ENCODE measurements around the gene TICAM1.
A peak's percentile ranks its signal among the peaks of the same experiment; 100 is the strongest.
"Not testable (repeated sequence)": the region's sequence is repeated elsewhere in the genome, so short reads cannot be mapped to it uniquely, and the experiment has no call there.

Gene TICAM1

GRCh38 chr19:4851551-4852290 lies 20.2 kb upstream of the TICAM1 start:
- Histone ChIP-seq H3K4me3 (no peak overlapping the region), H3K36me3 (peaks cover 86 to 100% (median 98%) of the 10 kb centered on the region in 11 experiments), H3K4me1 (peaks cover 0 to 29% (median 12%) of the 10 kb centered on the region in 10 experiments; a peak in 14 of 20 replicates), H4K20me1 (peaks cover 0 to 89% (median 8%) of the 10 kb centered on the region in 11 experiments; a peak in 12 of 22 replicates), H3K27ac (no peak overlapping the region), H3K9ac (no peak overlapping the region), H3K4me2 (peak overlapping the region in 6 of 11 experiments; percentile 4 to 53 (median 38); a peak in 10 of 22 replicates), H3K9me3 (replicated peaks in 1 of 11) (no peaks in the 10 kb centered on the region), H3K27me3 (no peaks in the 10 kb centered on the region)
- no peak for TF ChIP-seq Cebpa-rat (IDR thresholded peaks at IDR 0.05)

DNA sequence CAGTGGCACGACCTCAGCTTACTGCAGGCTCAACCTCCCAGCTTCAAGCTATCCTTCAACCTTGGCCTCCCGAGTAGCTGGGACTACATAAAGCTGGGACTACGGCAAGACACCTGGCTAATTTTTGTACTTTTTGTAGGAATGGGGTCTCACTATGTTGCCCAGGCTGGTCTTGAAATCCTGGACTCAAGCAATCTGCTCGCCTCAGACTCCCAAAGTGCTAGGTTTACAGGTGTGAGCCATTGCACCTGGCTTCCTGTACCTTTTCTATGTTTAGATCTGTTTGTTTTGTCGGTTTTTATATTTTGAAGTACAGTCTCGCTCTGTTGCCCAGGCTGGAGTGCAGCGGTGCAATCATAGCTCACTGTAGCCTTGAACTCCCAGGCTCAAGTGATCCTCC lies 17.5 kb upstream of the TICAM1 start:
- Histone ChIP-seq H3K27ac (no peak overlapping the region), H3K27me3 (no peaks in the 10 kb centered on the region), H3K9ac (no peak overlapping the region), H3K36me3 (peaks cover 84 to 100% (median 97%) of the 10 kb centered on the region in 11 experiments), H3K4me1 (peaks cover 0 to 29% (median 12%) of the 10 kb centered on the region in 10 experiments; a peak in 15 of 20 replicates), H3K9me3 (replicated peaks in 1 of 11) (no peaks in the 10 kb centered on the region), H3K4me3 (no peak overlapping the region), H3K4me2 (no peak overlapping the region), H4K20me1 (peaks cover 0 to 72% (median 8%) of the 10 kb centered on the region in 11 experiments; a peak in 12 of 22 replicates)
- TF ChIP-seq Cebpa-rat (IDR thresholded peaks at IDR 0.05), result no peak

DNA sequence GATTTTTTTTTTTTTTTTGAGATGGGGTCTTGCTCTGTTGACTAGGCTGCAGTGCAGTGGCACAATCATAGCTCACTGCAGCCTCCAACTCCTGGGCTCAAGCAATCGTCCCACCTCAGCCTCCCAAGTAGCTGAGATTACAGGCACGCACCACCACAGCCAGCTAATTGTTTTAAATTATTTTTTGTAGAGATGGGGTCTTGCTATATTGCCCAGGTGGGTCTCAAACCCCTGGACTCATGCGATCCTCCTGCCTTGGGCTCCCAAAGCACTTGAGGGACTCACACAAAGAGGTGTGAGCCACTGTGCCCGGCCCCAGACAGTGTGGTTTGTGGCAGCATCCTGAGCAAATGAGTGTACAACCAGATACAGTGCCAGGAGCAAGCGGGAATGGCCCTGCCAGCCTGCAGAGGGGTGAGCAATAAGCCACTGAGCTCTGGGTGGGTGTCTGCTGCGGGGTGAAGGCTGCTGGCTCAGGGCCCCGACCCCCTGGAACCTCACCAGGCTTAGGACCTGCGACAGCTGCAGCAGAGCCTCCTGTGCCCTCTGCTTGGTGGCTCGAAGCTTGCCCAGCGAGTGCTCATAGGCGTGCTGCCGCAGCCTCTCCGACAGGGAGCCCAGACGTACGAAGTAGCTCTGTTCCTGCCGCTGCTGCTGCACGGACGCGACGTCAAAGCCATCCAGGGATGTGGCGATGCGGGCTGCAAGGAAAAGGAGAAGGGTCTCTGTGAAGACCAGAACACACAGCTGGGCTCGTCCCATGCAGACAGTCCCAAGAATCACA lies 15.9 kb upstream of the TICAM1 start:
- no peak overlapping the region for H3K9ac ChIP-seq
- no peaks in the 10 kb centered on the region for H3K27me3 ChIP-seq
- H3K27ac ChIP-seq, result no peak overlapping the region
- TF ChIP-seq Cebpa-rat (IDR thresholded peaks at IDR 0.05), result no peak
- peaks cover 91 to 100% (median 98%) of the 10 kb centered on the region in 11 experiments for H3K36me3 ChIP-seq
- peaks cover 0 to 63% (median 6%) of the 10 kb centered on the region in 11 experiments; a peak in 12 of 22 replicates for H4K20me1 ChIP-seq
- H3K4me3 ChIP-seq, result no peak overlapping the region
- H3K9me3 ChIP-seq (replicated peaks in 1 of 11), result no peaks in the 10 kb centered on the region
- peaks cover 0 to 29% (median 11%) of the 10 kb centered on the region in 10 experiments; a peak in 15 of 20 replicates for H3K4me1 ChIP-seq
- H3K4me2 ChIP-seq, result no peak overlapping the region

DNA sequence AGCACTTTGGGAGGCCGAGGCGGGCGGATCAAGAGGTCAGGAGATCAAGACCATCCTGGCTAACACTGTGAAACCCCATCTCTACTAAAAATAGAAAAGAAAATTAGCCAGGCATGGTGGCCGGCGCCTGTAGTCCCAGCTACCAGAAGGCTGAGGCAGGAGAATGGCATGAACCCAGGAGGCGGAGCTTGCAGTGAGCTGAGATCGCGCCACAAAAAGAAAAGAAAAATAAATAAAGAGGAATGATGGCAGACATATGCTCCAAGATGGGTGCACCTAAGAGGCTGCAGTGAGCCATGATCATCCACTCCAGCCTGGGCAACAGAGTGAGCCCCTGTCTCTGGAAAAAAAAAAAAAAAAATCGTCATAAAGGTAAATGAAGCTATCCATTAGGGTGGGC lies 14.5 kb upstream of the TICAM1 start:
- not testable (repeated sequence) for H3K27me3 ChIP-seq; H3K4me3 ChIP-seq; H3K9ac ChIP-seq; H3K4me2 ChIP-seq; H3K9me3 ChIP-seq (replicated peaks in 1 of 11); H3K27ac ChIP-seq
- Histone ChIP-seq H3K4me1 (peaks cover 4 to 15% (median 8%) of the 10 kb centered on the region in 10 experiments; a peak in 17 of 20 replicates), H3K36me3 (peaks cover 93 to 100% (median 98%) of the 10 kb centered on the region in 11 experiments), H4K20me1 (peaks cover 0 to 55% (median 0%) of the 10 kb centered on the region in 11 experiments; a peak in 6 of 22 replicates)

DNA sequence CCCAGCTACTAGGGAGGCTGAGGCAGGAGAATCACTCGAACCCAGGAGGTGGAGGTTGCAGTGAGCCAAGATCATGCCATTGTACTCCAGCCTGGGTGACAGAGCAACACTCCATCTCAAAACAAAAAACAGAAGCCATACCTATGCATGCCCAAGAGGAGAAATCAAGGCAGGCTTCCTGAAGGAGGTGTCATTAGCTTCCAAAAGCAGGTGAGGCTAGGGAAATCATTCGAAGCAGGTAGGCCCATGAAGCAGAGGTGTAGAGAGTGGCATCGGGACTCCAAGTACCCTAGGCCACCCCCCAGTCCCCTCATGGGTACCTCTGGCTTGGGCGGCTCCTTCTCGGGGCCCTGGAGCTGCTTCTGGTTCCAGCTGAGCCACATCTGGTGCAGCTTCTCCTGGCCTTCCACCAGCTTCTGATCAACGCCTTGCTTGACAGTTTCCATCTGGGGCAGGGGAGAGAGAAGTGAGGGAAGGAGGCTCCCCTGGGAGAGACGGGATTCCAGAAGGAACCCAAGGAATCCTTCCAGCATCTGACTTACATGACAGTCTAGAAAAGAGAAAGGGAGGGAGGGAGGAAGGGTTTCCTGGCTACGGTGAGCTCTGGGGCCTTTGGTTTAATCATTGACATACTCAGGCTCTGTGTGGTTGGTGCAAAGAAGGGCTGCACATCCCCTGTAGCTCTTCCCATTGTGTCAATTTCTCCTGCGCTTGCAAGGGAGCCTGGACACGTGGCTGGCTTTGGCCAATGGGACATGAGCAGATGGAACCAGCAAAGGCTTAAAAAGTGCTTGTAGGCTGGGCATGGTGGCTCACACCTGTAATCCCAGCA lies 13.1 kb upstream of the TICAM1 start:
- Histone ChIP-seq H3K9me3 (replicated peaks in 1 of 11) (no peaks in the 10 kb centered on the region), H3K36me3 (peaks cover 92 to 100% (median 97%) of the 10 kb centered on the region in 11 experiments), H3K4me1 (peaks cover 0 to 15% (median 6%) of the 10 kb centered on the region in 10 experiments; a peak in 15 of 20 replicates), H3K4me3 (no peak overlapping the region), H4K20me1 (peaks cover 0 to 50% (median 0%) of the 10 kb centered on the region in 11 experiments; a peak in 6 of 22 replicates), H3K9ac (no peak overlapping the region), H3K27me3 (no peaks in the 10 kb centered on the region), H3K4me2 (no peak overlapping the region), H3K27ac (peak overlapping the region in 3 of 11 experiments; percentile 5 to 40 (median 32); a peak in 5 of 22 replicates)
- TF ChIP-seq Cebpa-rat (IDR thresholded peaks at IDR 0.05), result no peak

- TF ChIP-seq Cebpa-rat (IDR thresholded peaks at IDR 0.05), result no peak
- no peak overlapping the region for H3K4me2 ChIP-seq
- H3K4me3 ChIP-seq, result no peak overlapping the region
- H3K9me3 ChIP-seq (replicated peaks in 1 of 11), result no peaks in the 10 kb centered on the region
- H3K4me1 ChIP-seq, result peaks cover 0 to 15% (median 5%) of the 10 kb centered on the region in 10 experiments; a peak in 11 of 20 replicates
- peaks cover 0 to 43% (median 0%) of the 10 kb centered on the region in 11 experiments; a peak in 6 of 22 replicates for H4K20me1 ChIP-seq
- H3K27me3 ChIP-seq, result no peaks in the 10 kb centered on the region
- no peak overlapping the region for H3K27ac ChIP-seq
- peaks cover 93 to 100% (median 98%) of the 10 kb centered on the region in 11 experiments for H3K36me3 ChIP-seq
- H3K9ac ChIP-seq, result no peak overlapping the region
Observed at GRCh38 chr19:4843647-4843965, 12.1 kb upstream of the TICAM1 start.

GRCh38 chr19:4839192-4839591 lies 7.7 kb upstream of the TICAM1 start:
- H3K4me2 ChIP-seq, result no peak overlapping the region
- H3K27ac ChIP-seq, result no peak overlapping the region
- H3K9ac ChIP-seq, result no peak overlapping the region
- peaks cover 0 to 22% (median 9%) of the 10 kb centered on the region in 10 experiments; a peak in 13 of 20 replicates for H3K4me1 ChIP-seq
- peaks cover 61 to 77% (median 72%) of the 10 kb centered on the region in 11 experiments for H3K36me3 ChIP-seq
- no peaks in the 10 kb centered on the region for H3K9me3 ChIP-seq (replicated peaks in 1 of 11)
- no peaks in the 10 kb centered on the region for H3K27me3 ChIP-seq
- H4K20me1 ChIP-seq, result peaks cover 0 to 18% (median 0%) of the 10 kb centered on the region in 11 experiments; a peak in 4 of 22 replicates
- no peak overlapping the region for H3K4me3 ChIP-seq
- no peak for TF ChIP-seq Cebpa-rat (IDR thresholded peaks at IDR 0.05)

DNA sequence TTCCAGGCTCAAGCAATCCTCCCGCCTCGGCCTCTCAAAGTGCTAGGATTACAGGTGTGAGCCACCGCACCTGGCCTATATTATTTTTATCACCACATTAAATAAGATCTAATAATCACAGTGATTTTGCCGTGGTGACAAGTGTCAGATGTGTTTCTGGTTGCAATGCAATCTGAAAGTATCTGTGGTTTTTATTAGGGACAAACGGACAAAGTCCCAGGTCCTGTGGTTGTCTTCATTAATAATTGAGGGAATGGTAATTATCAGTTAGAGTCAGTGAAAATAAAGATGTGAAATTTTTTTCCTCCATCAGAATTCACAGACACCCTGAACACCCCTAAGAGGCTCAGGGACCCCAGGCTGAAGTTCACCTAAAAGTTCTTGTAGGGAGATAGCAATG lies 1.3 kb upstream of the TICAM1 start:
- H3K9me3 ChIP-seq (replicated peaks in 1 of 11), result no peaks in the 10 kb centered on the region
- H3K4me1 ChIP-seq, result peaks cover 30 to 51% (median 40%) of the 10 kb centered on the region in 10 experiments
- H3K27ac ChIP-seq, result no peak overlapping the region
- no peak overlapping the region for H3K9ac ChIP-seq
- no peak for TF ChIP-seq Cebpa-rat (IDR thresholded peaks at IDR 0.05)
- no peak overlapping the region for H3K4me3 ChIP-seq
- peaks cover 2 to 18% (median 10%) of the 10 kb centered on the region in 11 experiments for H3K36me3 ChIP-seq
- peak overlapping the region in 6 of 11 experiments; percentile 80 to 98 (median 91); a peak in 4 of 22 replicates for H3K4me2 ChIP-seq
- H3K27me3 ChIP-seq, result no peaks in the 10 kb centered on the region
- H4K20me1 ChIP-seq, result peaks cover 3 to 32% (median 21%) of the 10 kb centered on the region in 11 experiments; a peak in 14 of 22 replicates
